Gastrocnemius medialis (tissue), 4 donors: ENCODE measurements around the gene AQP12A. TPM values are rescaled to one million over a fixed set of nuclear protein-coding genes. Genes with fewer than 3 reads are reported as not detected.

Source experiments
- ATAC-seq, 2 donors: fragments of 150-250 bp; one replicate each; pipeline ENCODE4 v1.9.1; 2016
- DNase-seq, 2 donors: peaks; one replicate each; pipeline ENCODE4 v3.0.0-alpha.2; 2019
- H3K27ac ChIP-seq, 4 donors: fragments of 200-600 bp; sonication (generic); 1 replicate in 1 of 4; 2 replicates in 3 of 4; pipeline ENCODE4 v1.5.1; 2016 to 2018; ENCODE audit warnings: mild to moderate bottlenecking in 2 of 4, moderate library complexity in 1 of 4
- H3K27me3 ChIP-seq, 3 donors: fragments of 200-600 bp; sonication (generic) in 2 of 3; 1 replicate in 1 of 3; 2 replicates in 2 of 3; pipeline versions ENCODE4 v1.5.1 to v1.6.0; 2016 to 2019; ENCODE audit warnings: mild to moderate bottlenecking in 1 of 3, moderate library complexity in 1 of 3
- H3K36me3 ChIP-seq, 2 donors: fragments of 200-600 bp; sonication (generic) in 1 of 2; one replicate each; pipeline ENCODE4 v1.5.1; 2017 to 2018
- H3K4me1 ChIP-seq, 2 donors: fragments of 200-600 bp; sonication (generic) in 1 of 2; one replicate each; pipeline ENCODE4 v1.5.1; 2016 to 2017; ENCODE audit warnings: mild to moderate bottlenecking in 2 of 2
- H3K4me3 ChIP-seq, 4 donors: fragments of 200-600 bp; sonication (generic) in 3 of 4; 1 replicate in 1 of 4; 2 replicates in 3 of 4; pipeline ENCODE4 v1.5.1; 2016 to 2019; ENCODE audit warnings: mild to moderate bottlenecking in 2 of 4
- H3K9me3 ChIP-seq, 3 donors: fragments of 200-600 bp; sonication (generic) in 2 of 3; 1 replicate in 1 of 3; 2 replicates in 2 of 3; pipeline ENCODE4 v1.5.1; 2016 to 2019
- CTCF ChIP-seq, 5 experiments: fragments of 450-650 bp in 3 of 5; fragments of 200-600 bp in 2 of 5; sonication (generic) in 2 of 5; IDR thresholded peaks in 4 of 5; conservative IDR thresholded peaks in 1 of 5; 1 replicate in 4 of 5; 2 replicates in 1 of 5; pipeline ENCODE4 v1.5.1; 2016 to 2019; ENCODE audit warnings: antibody characterized with exemption in 5 of 5, mild to moderate bottlenecking in 3 of 5, moderate library complexity in 3 of 5
- POLR2A ChIP-seq, 2 donors: fragments of 450-650 bp; IDR thresholded peaks; one replicate each; pipeline ENCODE4 v1.6.1; 2017; ENCODE audit warnings: antibody characterized with exemption in 2 of 2, mild to moderate bottlenecking in 2 of 2, moderate library complexity in 2 of 2
- in situ Hi-C, 4 donors: fragments of 200-750 bp; cut with MboI; loops; one replicate each; pipeline versions ENCODE4 v1.15.0 to v1.8.0; 2017; ENCODE audit warnings: low sequenced_read_pairs in 4 of 4
- intact Hi-C: fragments of 100-400 bp; cut with DNase I; formaldehyde crosslinking; loops from one replicate; pipeline ENCODE4 v1.15.1; 2023; ENCODE audit warnings: low total_unique reads
- total RNA-seq, 4 donors: library from RNA; depleted of rRNA; stranded (reverse); fragments of >200 nt; gene quantifications; one replicate each; pipeline versions ENCODE4 v1.1.0 to v1.2.3, GENCODE V29; 2016

AQP12A gene
- total RNA-seq, 4 donors from 2014 or later: not detected

GRCh38 chr2:240733803-240734495 lies 42.3 kb downstream of the AQP12A start:
- Histone ChIP-seq H3K27me3 (peaks cover 14 to 26% (median 21%) of the 10 kb centered on the region in 3 donors), H3K27ac (no peak overlapping the region), H3K36me3 (no peaks in the 10 kb centered on the region), H3K9me3 (no peaks in the 10 kb centered on the region), H3K4me1 (no peaks in the 10 kb centered on the region), H3K4me3 (no peak overlapping the region)
- ATAC-seq: no peak
- intact Hi-C loops: no loop called here
- no peak for DNase-seq
- no peak for TF ChIP-seq CTCF (IDR thresholded peaks at IDR 0.05 in 4 of 5, conservative IDR thresholded peaks at IDR 0.05 in 1 of 5)
- TF ChIP-seq POLR2A (IDR thresholded peaks at IDR 0.05): no peak
- in situ Hi-C loops: no loop called here

GRCh38 chr2:240734756-240735155 lies 43.1 kb downstream of the AQP12A start:
- intact Hi-C loops: no loop called here
- in situ Hi-C loops: no loop called here
- H3K27me3 ChIP-seq: peaks cover 11 to 18% (median 18%) of the 10 kb centered on the region in 3 donors

GRCh38 chr2:240735476-240735875 lies 43.8 kb downstream of the AQP12A start:
- H3K4me3 ChIP-seq: no peak overlapping the region
- intact Hi-C loops (no loop called here), in situ Hi-C loops (no loop called here)
- H3K27me3 ChIP-seq: peaks cover 8 to 11% (median 11%) of the 10 kb centered on the region in 3 donors
- DNase-seq: no peak
- no peak overlapping the region for H3K27ac ChIP-seq
- no peaks in the 10 kb centered on the region for H3K9me3 ChIP-seq
- H3K36me3 ChIP-seq: no peaks in the 10 kb centered on the region
- ATAC-seq: no peak
- H3K4me1 ChIP-seq: no peaks in the 10 kb centered on the region
- no peak for TF ChIP-seq POLR2A (IDR thresholded peaks at IDR 0.05)
- TF ChIP-seq CTCF (IDR thresholded peaks at IDR 0.05 in 4 of 5, conservative IDR thresholded peaks at IDR 0.05 in 1 of 5): no peak

More at GRCh38 chr2:240734756-240735155, 43.1 kb downstream of the AQP12A start:
- DNase-seq (no peak), ATAC-seq (no peak)
- TF ChIP-seq POLR2A (IDR thresholded peaks at IDR 0.05) (no peak), CTCF (IDR thresholded peaks at IDR 0.05 in 4 of 5, conservative IDR thresholded peaks at IDR 0.05 in 1 of 5) (no peak)
- H3K27ac ChIP-seq: no peak overlapping the region
- H3K4me3 ChIP-seq: no peak overlapping the region
- no peaks in the 10 kb centered on the region for H3K36me3 ChIP-seq
- no peaks in the 10 kb centered on the region for H3K9me3 ChIP-seq
- H3K4me1 ChIP-seq: no peaks in the 10 kb centered on the region

GRCh38 chr2:240736281-240737250 lies 44.9 kb downstream of the AQP12A start:
- Histone ChIP-seq H3K36me3 (no peaks in the 10 kb centered on the region), H3K27me3 (peaks cover 0 to under 1% (median 0%) of the 10 kb centered on the region in 3 donors), H3K4me1 (no peaks in the 10 kb centered on the region), H3K4me3 (no peak overlapping the region), H3K9me3 (no peaks in the 10 kb centered on the region), H3K27ac (no peak overlapping the region)
- ATAC-seq (no peak), DNase-seq (no peak)
- TF ChIP-seq CTCF (IDR thresholded peaks at IDR 0.05 in 4 of 5, conservative IDR thresholded peaks at IDR 0.05 in 1 of 5) (no peak), POLR2A (IDR thresholded peaks at IDR 0.05) (no peak)
- in situ Hi-C loops (no loop called here), intact Hi-C loops (no loop called here)
